ENCODE measurements around the gene COL27A1. TPM values are rescaled to one million over a fixed set of nuclear protein-coding genes. Genes with fewer than 3 reads are reported as not detected.

COL27A1 gene
- total and polyA plus RNA-seq, 2 donors (not counting 3 experiments of a cell fraction or from before 2014, with no cell fraction given) = 14.7 to 49.1 TPM

DNA sequence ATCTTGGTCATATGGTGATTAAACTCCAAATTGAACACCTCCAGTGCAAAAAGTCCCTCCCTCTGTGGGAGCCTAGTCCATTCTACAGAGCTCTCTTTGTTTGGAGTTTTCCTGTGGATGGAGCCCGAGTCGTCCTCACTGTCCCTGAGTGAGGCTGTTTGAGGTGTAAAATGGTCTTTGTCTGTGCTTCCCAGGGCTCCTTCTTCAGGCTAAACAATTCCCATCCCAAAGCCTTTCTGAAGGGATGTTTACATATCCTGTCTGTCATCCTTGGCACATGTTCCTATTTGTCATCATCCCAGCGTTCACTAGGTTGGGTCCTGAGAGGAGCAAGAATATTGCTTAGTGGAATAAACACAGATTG lies 68.9 kb downstream of the COL27A1 start:
- H3K27me3 ChIP-seq (ENCODE audit: control insufficient read depth in 2 of 2, insufficient read depth in 2 of 2, low read length in 2 of 2) = no peaks in the 10 kb centered on the region
- H3K9ac ChIP-seq (replicated peaks; ENCODE audit: extremely low read depth, insufficient read depth, low read length) = peak overlapping the region; percentile 35
- TSS peak; percentile 82 for BruUV-seq (replicated peaks)
- dilution Hi-C loops (cut with MboI; ENCODE audit: extremely low pct_ligation_motif_present, low sequenced_read_pairs) (no loop called here), intact Hi-C loops (cut with micrococcal nuclease) (loop anchor here (2.0 to 5.0 kb wide), 2 partner anchors 63 to 69 kb away; partner anchors contain the start of gene COL27A1)
- FAIRE-seq = peak; percentile 97
- H3K36me3 ChIP-seq (ENCODE audit: control insufficient read depth in 2 of 2, extremely low read depth in 1 of 2, insufficient read depth in 2 of 2, low read length in 2 of 2) = no peaks in the 10 kb centered on the region
- H3K4me1 ChIP-seq (ENCODE audit: control insufficient read depth, extremely low read depth, insufficient read depth, low read length) = peaks cover 69% of the 10 kb centered on the region
- DNase-seq (ENCODE audit: low read depth, low spot score) = peak; percentile 51
- peak overlapping the region; percentile 63 for H3K4me2 ChIP-seq (ENCODE audit: insufficient read depth, low read length)
- no peaks in the 10 kb centered on the region for H4K20me1 ChIP-seq (replicated peaks; ENCODE audit: control insufficient read depth, extremely low read depth, insufficient read depth, low read length)
- no peaks in the 10 kb centered on the region for H3K79me2 ChIP-seq (ENCODE audit: control insufficient read depth, insufficient read depth, low read length)
- no peaks in the 10 kb centered on the region for H3K9me1 ChIP-seq (replicated peaks; ENCODE audit: control insufficient read depth, extremely low read depth, insufficient read depth, low read length)
- TF ChIP-seq GATA2 (IDR thresholded peaks at IDR 0.05; ENCODE audit: insufficient read depth, insufficient read length, low read depth, low read length) (no peak), POLR2AphosphoS5 (IDR thresholded peaks at IDR 0.05; ENCODE audit: insufficient read depth, low read depth, low read length) (peak; percentile 51), POLR2A (IDR thresholded peaks at IDR 0.05; ENCODE audit: low read depth, low read length) (peak; percentile 26), FOS (IDR thresholded peaks at IDR 0.05; ENCODE audit: borderline replicate concordance, insufficient read depth, low read length) (peak; percentile 11)
- no peak overlapping the region for H2AFZ ChIP-seq (ENCODE audit: low read depth, low read length)
- peak overlapping the region; percentile 91 for H3K27ac ChIP-seq (ENCODE audit: insufficient read depth, low read depth, low read length)
- no peaks in the 10 kb centered on the region for H3K9me3 ChIP-seq (replicated peaks; ENCODE audit: control insufficient read depth, insufficient read depth, low read length)
- ChIA-PET CTCF (interaction anchor here (1.0 to 2.9 kb wide), 4 partner anchors 67 to 142 kb away, joined by 3 to 13 read pairs (median 8); partner anchors contain the start of gene COL27A1), POLR2A (no interaction called here)
- no peak overlapping the region for H3K4me3 ChIP-seq (replicated peaks in 1 of 3; ENCODE audit: insufficient read depth in 1 of 3, low read depth in 1 of 3, low read length in 3 of 3)

DNA sequence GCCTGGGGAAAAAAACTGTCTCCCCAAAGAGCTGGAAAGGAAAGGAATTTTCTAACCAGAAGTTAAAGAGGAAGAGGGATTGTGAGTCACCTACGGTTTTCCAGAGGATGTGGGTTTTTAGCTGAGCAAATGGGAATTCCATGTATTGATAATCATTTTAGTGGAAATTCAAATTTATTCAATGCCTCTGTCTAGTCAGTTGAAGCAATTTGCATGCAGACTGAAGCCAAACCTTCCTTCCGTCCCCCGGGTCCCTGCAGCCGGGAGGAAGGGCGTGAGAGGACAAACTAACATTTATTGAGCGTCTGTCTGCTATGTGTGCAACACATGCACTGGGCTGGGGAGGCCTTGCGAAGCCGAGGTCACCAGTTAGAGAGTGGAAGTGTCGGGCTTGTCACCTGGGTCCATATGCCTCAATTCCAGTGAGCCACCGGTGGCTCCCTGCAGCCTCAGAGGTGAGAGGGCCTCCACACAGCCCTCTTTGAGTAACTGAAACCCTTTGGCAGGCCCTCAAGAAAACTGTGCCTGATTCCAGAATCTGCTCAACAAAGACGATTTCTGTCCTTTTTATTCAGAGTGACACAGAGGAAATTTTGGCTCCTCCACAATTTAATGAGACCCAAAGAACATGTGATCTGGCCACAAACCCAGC lies 70.3 kb downstream of the COL27A1 start:
- peak; percentile 84 for TF ChIP-seq FOS (IDR thresholded peaks at IDR 0.05; ENCODE audit: borderline replicate concordance, insufficient read depth, low read length)
- TF ChIP-seq JUN (IDR thresholded peaks at IDR 0.05; ENCODE audit: borderline replicate concordance, insufficient read depth, insufficient read length, low read depth) = peak; percentile 64
- TF ChIP-seq MYC (IDR thresholded peaks at IDR 0.05; ENCODE audit: low read depth, low read length) = no peak
- CTCF ChIA-PET = interaction anchor here (0.8 to 2.9 kb wide), 12 partner anchors 9 to 143 kb away, joined by 3 to 13 read pairs (median 4); partner anchors contain the start of gene COL27A1

More for the DNA sequence above, 70.3 kb downstream of the COL27A1 start:
- dilution Hi-C loops (cut with MboI; ENCODE audit: extremely low pct_ligation_motif_present, low sequenced_read_pairs) (no loop called here), intact Hi-C loops (cut with micrococcal nuclease) (loop anchor here (2.0 kb wide), 1 partner anchor 71 kb away; the partner anchor contains the start of gene COL27A1)
- Histone ChIP-seq H3K9me3 (replicated peaks; ENCODE audit: control insufficient read depth, insufficient read depth, low read length) (no peaks in the 10 kb centered on the region), H3K4me1 (ENCODE audit: control insufficient read depth, extremely low read depth, insufficient read depth, low read length) (peaks cover 64% of the 10 kb centered on the region), H3K79me2 (ENCODE audit: control insufficient read depth, insufficient read depth, low read length) (no peaks in the 10 kb centered on the region), H3K9me1 (replicated peaks; ENCODE audit: control insufficient read depth, extremely low read depth, insufficient read depth, low read length) (no peaks in the 10 kb centered on the region), H3K4me3 (replicated peaks in 1 of 3; ENCODE audit: insufficient read depth in 1 of 3, low read depth in 1 of 3, low read length in 3 of 3) (no peak overlapping the region), H4K20me1 (replicated peaks; ENCODE audit: control insufficient read depth, extremely low read depth, insufficient read depth, low read length) (no peaks in the 10 kb centered on the region), H2AFZ (ENCODE audit: low read depth, low read length) (no peak overlapping the region), H3K9ac (replicated peaks; ENCODE audit: extremely low read depth, insufficient read depth, low read length) (peak overlapping the region; percentile 50), H3K36me3 (ENCODE audit: control insufficient read depth in 2 of 2, extremely low read depth in 1 of 2, insufficient read depth in 2 of 2, low read length in 2 of 2) (no peaks in the 10 kb centered on the region), H3K27ac (ENCODE audit: insufficient read depth, low read depth, low read length) (peak overlapping the region; percentile 91), H3K4me2 (ENCODE audit: insufficient read depth, low read length) (peak overlapping the region; percentile 68), H3K27me3 (ENCODE audit: control insufficient read depth in 2 of 2, insufficient read depth in 2 of 2, low read length in 2 of 2) (no peaks in the 10 kb centered on the region)
- FAIRE-seq (peak; percentile 95), DNase-seq (ENCODE audit: low read depth, low spot score) (peak; percentile 65)
- no TSS peak for BruUV-seq (replicated peaks)
- POLR2A ChIA-PET = no interaction called here

Measured in endothelial cell of umbilical vein (primary cell).